OCI-LY1 (cell line): ENCODE results near the gene RABGAP1.
A peak's percentile ranks its signal among the peaks of the same experiment; 100 is the strongest.

ENCODE experiments used
- H2AFZ ChIP-seq: fragments of 200-600 bp; sonication (generic), shearing (Covaris generic); 2 replicates; pipeline ENCODE4 v1.6.0; 2014; ENCODE audit warnings: antibody characterized with exemption, mild to moderate bottlenecking, low read length
- H3F3A ChIP-seq: fragments of 200-600 bp; sonication (generic), shearing (Covaris generic); 2 replicates; pipeline ENCODE4 v1.6.0; 2014; ENCODE audit warnings: mild to moderate bottlenecking, antibody characterized with exemption, low read length, moderate library complexity; ENCODE audit not compliant: insufficient read depth
- H3K27ac ChIP-seq: fragments of 200-600 bp; sonication (generic); 2 replicates; pipeline ENCODE4 v1.5.1; 2014; ENCODE audit warnings: low read length, mixed run types, mild to moderate bottlenecking, low read depth; ENCODE audit not compliant: poor library complexity, severe bottlenecking
- H3K27me3 ChIP-seq: fragments of 200-600 bp; sonication (generic); 2 replicates; pipeline ENCODE4 v1.6.0; 2014; ENCODE audit warnings: antibody characterized with exemption, mild to moderate bottlenecking, low read length, moderate library complexity; ENCODE audit not compliant: insufficient read depth
- H3K36me3 ChIP-seq: fragments of 200-600 bp; sonication (generic); 2 replicates; pipeline ENCODE4 v1.6.1; 2014; ENCODE audit warnings: mild to moderate bottlenecking, antibody characterized with exemption, low read length, moderate library complexity, mixed read lengths; ENCODE audit not compliant: insufficient read depth
- H3K4me1 ChIP-seq: fragments of 200-600 bp; sonication (generic); 2 replicates; pipeline ENCODE4 v1.5.1; 2014; ENCODE audit warnings: mild to moderate bottlenecking, low read length, moderate library complexity; ENCODE audit not compliant: insufficient read depth, severe bottlenecking
- H3K4me2 ChIP-seq: fragments of 200-600 bp; sonication (generic), shearing (Covaris generic); 2 replicates; pipeline ENCODE4 v1.6.1; 2014; ENCODE audit warnings: low read length
- H3K4me3 ChIP-seq: fragments of 200-600 bp; sonication (generic); 2 replicates; pipeline ENCODE4 v1.5.1; 2014; ENCODE audit warnings: low read length, low read depth, mild to moderate bottlenecking, mixed read lengths; ENCODE audit not compliant: poor library complexity, severe bottlenecking
- H3K79me2 ChIP-seq: fragments of 200-600 bp; shearing (Covaris generic); 2 replicates; pipeline ENCODE4 v1.6.1; 2016; ENCODE audit warnings: mixed run types, low read length, mixed read lengths; ENCODE audit not compliant: insufficient read depth
- H3K9ac ChIP-seq: fragments of 200-600 bp; sonication (generic), shearing (Covaris generic); 2 replicates; pipeline ENCODE4 v1.6.1; 2014; ENCODE audit warnings: mild to moderate bottlenecking, low read length, mixed read lengths
- H3K9me2 ChIP-seq: fragments of 200-600 bp; sonication (generic), shearing (Covaris generic); 2 replicates; pipeline ENCODE4 v1.6.1; 2014; ENCODE audit warnings: low read depth, mild to moderate bottlenecking, low read length, mixed read lengths
- H3K9me3 ChIP-seq: fragments of 200-600 bp; shearing (Covaris generic); 2 replicates; pipeline ENCODE4 v1.6.1; 2014; ENCODE audit warnings: low read length, mixed read lengths
- H4K20me1 ChIP-seq: fragments of 200-600 bp; sonication (generic), shearing (Covaris generic); 2 replicates; pipeline ENCODE4 v1.6.0; 2016; ENCODE audit warnings: mild to moderate bottlenecking, low read length; ENCODE audit not compliant: insufficient read depth
- CTCF ChIP-seq: fragments of 200-600 bp; sonication (generic), shearing (Covaris generic); IDR thresholded peaks from 2 replicates; pipeline ENCODE4 v1.5.1; 2017; ENCODE audit warnings: mild to moderate bottlenecking, antibody characterized with exemption, low read length, moderate library complexity, mixed read lengths
- EZH2 ChIP-seq: fragments of 200-600 bp; sonication (generic), shearing (Covaris generic); IDR thresholded peaks from 2 replicates; pipeline ENCODE4 v1.8.0; 2017; ENCODE audit warnings: borderline replicate concordance, mixed run types, mild to moderate bottlenecking, antibody characterized with exemption, low read length, moderate library complexity, mixed read lengths

The RABGAP1 gene

GRCh38 chr9:123102375-123103113 lies 161.7 kb downstream of the RABGAP1 start:
- TF ChIP-seq EZH2 (no peak), CTCF (peak; percentile 67)
- H3K79me2 ChIP-seq, result no peaks in the 10 kb centered on the region
- peaks cover 74% of the 10 kb centered on the region for H3K36me3 ChIP-seq

GRCh38 chr9:123104807-123105206 lies 164.0 kb downstream of the RABGAP1 start:
- Histone ChIP-seq H3K27ac (peak overlapping the region; percentile 43), H3K27me3 (no peaks in the 10 kb centered on the region), H3F3A (0 out of 2 replicates have a peak, but pooled peaks cover 3% of the 10 kb centered on the region), H3K79me2 (no peaks in the 10 kb centered on the region), H3K9me3 (no peaks in the 10 kb centered on the region), H3K36me3 (peaks cover 75% of the 10 kb centered on the region), H3K4me2 (no peak overlapping the region), H3K9me2 (no peaks in the 10 kb centered on the region), H4K20me1 (no peaks in the 10 kb centered on the region), H3K9ac (no peak overlapping the region; the same call in 1 of the 2 replicates), H2AFZ (no peak overlapping the region), H3K4me3 (no peak overlapping the region), H3K4me1 (peaks cover 15% of the 10 kb centered on the region)
- no peak for TF ChIP-seq EZH2
- no peak for TF ChIP-seq CTCF

More at GRCh38 chr9:123102375-123103113, 161.7 kb downstream of the RABGAP1 start:
- Histone ChIP-seq H3K9ac (no peak overlapping the region), H3K4me1 (peaks cover 15% of the 10 kb centered on the region), H3K4me2 (no peak overlapping the region), H3K9me2 (no peaks in the 10 kb centered on the region), H3F3A (0 out of 2 replicates have a peak, but pooled peaks cover 3% of the 10 kb centered on the region), H4K20me1 (no peaks in the 10 kb centered on the region), H3K27me3 (no peaks in the 10 kb centered on the region), H3K9me3 (no peaks in the 10 kb centered on the region), H3K4me3 (no peak overlapping the region), H3K27ac (peak overlapping the region; percentile 52), H2AFZ (no peak overlapping the region)

- H3F3A ChIP-seq, result 0 out of 2 replicates have a peak, but pooled peaks cover 3% of the 10 kb centered on the region
- no peaks in the 10 kb centered on the region for H3K79me2 ChIP-seq
- H3K9ac ChIP-seq, result no peak overlapping the region
- no peak overlapping the region for H3K4me2 ChIP-seq
- H3K4me1 ChIP-seq, result peaks cover 15% of the 10 kb centered on the region
- no peaks in the 10 kb centered on the region for H4K20me1 ChIP-seq
- H3K9me2 ChIP-seq, result no peaks in the 10 kb centered on the region
- H3K27me3 ChIP-seq, result no peaks in the 10 kb centered on the region
- H3K9me3 ChIP-seq, result no peaks in the 10 kb centered on the region
- H3K27ac ChIP-seq, result peak overlapping the region; percentile 43
- no peak overlapping the region for H2AFZ ChIP-seq
- H3K4me3 ChIP-seq, result no peak overlapping the region
- H3K36me3 ChIP-seq, result peaks cover 81% of the 10 kb centered on the region
- TF ChIP-seq EZH2 (no peak), CTCF (no peak)
These were observed 164.7 kb downstream of the RABGAP1 start for GRCh38 chr9:123105490-123105889.
